Stimulated activated CD4-positive, alpha-beta T cell treated with anti-CD3 and anti-CD28 coated beads, Interleukin-12 subunit alpha, Interleukin-12 subunit beta, amount 100 ng/mL, for 4 hours (primary cell): Measurements from ENCODE around the gene PTPRB.
"Not testable (repeated sequence)": the region's sequence is repeated elsewhere in the genome, so short reads cannot be mapped to it uniquely, and the experiment has no call there.

Experiments used
- DNase-seq: peaks from one replicate; pipeline ENCODE4 v3.0.0-alpha.2; 2020

The PTPRB gene

DNA sequence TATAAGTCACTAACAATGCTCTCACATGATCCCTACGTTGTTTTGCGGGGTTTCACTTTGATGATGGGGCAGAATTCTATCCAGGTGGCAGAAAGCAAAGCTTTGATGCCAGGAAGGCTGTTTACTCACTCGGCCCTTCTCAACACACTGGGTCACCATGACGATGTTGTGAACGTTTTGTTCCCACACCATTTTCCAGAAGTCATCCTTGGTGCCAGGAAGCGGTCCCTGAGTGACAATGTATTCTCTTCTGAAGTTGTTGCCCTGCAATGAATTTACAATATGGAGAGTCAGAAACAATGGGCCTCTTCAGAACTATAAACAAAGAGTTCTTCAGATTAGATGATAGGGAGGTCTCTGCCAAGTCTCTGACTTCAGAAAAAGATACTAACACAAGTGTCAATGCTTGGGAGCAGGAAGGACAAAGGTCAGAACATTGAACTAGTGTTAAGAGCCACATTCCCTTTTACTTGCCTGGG lies 101.3 kb downstream of the PTPRB start:
- no peak for DNase-seq

DNA sequence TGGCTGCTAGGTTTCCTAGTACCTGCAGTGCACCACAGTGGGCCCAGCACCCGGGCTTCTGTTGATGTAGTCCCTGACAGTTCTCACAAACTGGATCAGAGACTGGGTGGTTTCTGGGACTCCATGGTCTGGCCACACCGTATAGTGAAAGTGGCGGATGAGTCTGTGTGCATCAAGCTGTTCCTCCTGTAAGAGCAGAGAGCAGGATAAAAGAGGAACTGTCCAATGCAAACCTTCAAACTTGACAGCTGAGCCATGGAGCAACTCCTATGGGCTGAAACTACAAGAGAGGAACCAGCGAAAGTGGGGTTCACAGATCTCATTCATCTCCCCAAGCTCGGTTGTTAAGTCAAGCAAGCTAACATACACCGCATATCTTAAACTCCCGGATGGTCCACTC lies 102.8 kb downstream of the PTPRB start:
- DNase-seq: no peak

DNA sequence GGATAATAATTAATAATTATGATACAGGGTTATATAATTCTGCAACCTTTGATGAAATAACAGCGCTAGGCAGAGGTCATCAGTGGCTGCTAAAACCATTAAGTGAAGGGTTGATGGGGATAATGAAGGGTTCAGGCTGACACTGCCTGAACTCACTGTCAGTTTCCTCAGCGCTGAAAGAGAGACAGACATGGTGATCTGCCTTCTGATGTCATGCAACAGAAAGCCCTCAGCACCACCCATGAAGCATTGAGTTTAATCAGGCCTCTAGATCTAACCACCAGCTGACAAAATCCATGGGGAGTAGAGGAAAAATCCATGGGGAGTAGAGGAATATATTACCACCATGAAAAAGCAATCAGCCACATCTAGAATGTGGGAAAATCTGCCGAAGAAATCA lies 107.6 kb downstream of the PTPRB start:
- DNase-seq: no peak

DNA sequence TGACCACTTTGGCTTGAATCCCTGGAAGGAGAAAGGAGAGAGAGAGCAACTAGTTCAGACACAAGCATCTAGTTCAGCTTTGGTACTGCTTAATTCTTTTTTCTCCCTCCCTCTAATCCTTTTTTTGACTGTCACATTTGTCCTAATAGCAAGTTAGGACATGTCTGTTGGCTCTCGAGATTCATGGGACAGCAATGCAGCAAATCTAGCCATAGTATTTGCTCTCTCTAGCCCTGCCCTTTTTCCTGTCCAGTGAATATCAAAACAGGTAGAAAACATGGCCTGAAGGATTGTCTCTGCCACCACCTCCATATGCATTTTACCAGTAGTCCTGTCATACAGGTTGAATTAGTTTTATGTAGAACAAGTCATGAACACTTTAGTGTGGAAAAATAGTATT lies 116.4 kb downstream of the PTPRB start:
- DNase-seq: no peak

DNA sequence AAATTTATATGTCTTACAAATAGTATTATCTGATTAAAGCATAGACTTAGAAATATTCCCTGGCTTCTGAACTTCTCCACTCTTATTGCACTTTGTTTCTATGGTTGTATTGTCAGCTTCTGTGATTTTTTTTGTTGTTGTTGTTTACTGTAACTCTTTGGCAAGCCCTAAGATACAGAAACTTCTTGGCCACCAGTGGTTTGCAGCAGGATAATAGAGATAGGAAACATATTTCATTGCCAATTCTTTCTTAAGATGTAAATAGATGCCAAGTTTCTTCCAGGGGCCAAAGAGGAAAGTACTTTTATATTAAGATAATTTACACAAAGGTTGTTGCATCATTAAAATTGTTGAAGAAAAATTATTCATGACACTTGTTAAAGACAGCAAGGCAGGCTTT lies 123.8 kb downstream of the PTPRB start:
- no peak for DNase-seq

DNA sequence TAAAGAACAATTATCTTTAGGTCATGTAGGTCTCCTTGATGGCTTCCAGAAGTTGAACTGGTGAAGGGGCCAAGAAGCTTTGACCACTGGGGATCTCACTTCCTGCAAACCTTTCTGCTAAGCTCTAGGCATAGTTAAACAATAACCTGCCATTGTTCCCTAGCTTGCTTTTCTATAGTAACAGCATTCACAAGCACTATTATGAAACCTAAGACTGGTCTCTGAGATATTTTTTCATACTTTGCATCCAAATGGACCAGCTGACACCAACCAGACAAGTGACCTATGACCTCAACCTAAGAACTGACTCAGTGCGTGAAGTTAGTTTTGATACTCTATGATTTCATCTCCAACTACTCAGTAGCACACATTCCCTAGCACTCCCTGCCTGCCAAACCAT lies 129.1 kb downstream of the PTPRB start:
- no peak for DNase-seq

DNA sequence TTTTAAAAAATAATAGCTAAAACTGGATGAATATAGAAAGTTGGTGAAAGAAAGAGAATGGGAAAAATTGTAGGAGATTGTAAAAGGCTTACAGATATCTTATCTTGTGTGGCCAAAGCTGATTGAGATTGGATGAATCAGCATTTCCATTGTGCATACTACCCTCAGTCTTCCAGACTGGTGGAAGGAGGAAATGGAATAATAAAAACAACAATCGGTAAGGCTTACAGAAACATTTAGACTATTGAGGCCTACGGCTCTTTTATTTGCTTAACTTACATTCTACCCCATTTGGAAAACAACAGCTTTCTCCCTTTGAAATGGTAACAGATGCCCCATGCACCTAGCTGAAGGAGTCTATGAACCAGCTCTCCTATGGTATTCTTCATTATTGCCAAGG lies 129.8 kb downstream of the PTPRB start:
- no peak for DNase-seq

DNA sequence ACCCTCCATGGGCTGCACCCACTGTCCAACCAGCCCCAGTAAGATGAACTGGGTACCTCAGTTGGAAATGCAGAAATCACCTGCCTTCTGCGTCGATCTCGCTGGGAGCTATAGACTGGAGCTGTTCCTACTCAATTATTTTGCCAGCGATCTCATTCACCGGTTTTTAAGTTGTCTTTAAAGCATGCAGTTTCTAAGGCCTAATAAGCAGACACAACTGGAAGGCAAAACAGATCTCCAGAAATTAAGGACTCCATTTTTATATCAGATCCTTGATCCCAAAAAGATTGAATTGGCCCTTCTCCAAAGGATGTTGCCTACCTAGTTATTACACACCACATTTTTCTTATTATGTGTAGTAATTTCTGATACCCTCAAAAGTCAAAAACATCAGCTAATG lies 139.7 kb downstream of the PTPRB start:
- DNase-seq: no peak

DNA sequence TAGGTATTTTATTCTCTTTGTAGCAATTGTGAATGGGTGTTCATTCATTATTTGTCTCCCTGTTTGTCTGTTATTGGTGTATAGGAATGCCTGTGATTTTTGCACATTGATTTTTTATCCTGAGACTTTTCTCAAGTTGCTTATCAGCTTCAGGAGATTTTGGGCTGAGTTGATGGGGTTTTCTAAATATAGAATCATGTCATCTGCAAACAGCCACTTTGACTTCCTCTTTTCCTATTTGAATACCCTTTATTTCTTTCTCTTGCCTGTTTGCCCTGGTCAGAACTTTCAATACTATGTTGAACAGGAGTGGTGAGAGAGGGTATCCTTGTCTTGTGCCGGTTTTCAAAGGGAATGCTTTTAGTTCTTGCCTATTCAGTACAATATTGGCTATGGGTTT lies 144.3 kb downstream of the PTPRB start:
- DNase-seq: not testable (repeated sequence)

DNA sequence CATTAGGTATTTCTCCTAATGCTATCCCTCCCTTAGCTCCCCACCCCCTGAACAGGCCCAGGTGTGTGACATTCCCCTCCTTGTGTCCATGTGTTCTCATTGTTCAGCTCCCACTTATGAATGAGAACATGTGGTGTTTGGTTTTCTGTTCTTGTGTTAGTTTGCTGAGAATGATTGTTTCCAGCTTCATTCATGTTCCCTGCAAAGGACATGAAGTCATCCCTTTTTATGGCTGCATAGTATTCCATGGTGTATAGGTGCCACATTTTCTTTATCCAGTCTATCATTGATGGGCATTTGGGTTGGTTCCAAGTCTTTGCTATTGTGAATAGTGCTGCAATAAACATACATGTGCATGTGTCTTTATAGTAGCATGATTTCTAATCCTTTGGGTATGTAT lies 146.3 kb downstream of the PTPRB start:
- not testable (repeated sequence) for DNase-seq

DNA sequence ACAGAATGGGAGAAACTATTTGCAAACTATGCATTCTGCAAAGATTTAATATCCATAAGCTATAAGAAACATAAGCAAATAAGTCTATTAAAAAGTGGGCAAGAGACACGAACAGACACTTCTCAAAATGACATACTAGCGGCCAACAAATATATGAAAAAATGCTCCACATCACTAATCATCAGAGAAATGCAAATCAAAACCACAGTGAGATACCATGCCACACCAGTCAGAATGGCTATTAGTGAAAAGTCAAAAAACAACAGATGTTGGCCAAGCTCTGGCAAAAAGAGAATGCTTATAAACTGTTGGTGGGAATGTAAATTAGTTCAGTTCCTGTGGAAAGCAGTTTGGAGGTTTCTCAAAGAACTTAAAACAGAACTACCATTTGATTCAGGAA lies 149.8 kb downstream of the PTPRB start:
- DNase-seq: no peak

DNA sequence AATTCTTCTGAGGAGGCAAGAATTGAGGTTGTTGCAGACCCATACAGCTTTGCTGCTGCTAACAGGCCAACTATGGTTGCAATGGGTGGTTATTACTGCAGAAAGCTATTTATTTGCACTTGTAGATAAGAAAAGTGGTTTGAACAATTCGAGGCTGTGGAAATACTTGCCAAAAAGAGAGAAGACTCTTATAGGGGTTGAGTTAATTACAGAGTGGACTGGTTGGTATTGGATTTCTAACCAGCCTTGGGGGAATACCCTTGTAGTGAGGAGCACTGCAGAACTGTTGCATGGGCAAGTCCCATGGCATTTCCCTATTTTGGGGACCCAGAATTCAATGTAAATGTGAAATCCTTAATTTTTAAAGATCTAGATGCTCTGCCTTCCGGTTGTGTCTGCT lies 150.6 kb downstream of the PTPRB start:
- DNase-seq: no peak

DNA sequence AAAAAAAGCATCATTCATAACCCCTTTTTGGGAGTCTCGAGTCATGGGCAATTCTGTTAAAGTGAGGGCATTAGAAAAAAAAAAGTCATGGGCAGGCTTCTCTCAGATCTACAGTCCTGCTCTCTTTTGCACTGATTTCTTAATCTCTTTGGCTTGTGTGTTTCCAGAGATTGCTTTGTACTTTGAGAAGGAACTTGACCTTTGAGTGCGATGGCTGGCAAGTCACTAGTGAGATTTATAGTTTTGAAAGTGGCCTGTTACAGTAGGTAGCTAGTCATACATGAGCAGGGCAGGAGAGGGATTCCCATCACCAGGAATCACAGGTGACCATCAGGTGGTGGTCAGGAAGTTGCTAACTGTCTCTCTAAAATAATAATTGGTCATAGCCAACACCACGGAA lies 151.5 kb downstream of the PTPRB start:
- no peak for DNase-seq

DNA sequence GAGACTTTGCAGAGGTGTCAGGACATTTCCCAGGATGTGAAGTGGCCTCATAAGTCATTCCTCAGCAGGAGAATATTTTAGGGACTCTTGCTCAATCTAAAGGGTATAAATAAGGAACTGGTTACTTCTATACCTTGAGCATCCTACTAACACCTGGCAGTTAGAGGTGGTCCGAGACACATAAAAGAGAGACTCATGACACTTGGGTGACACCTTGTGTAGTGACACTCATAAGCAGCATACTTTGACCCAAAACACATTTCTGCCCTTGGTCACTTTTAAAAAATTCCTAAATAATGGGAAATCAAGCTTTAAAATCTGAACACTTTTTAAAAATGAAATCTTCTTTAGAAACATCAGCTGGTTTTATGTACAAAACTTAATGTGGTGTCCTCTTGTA lies 152.8 kb downstream of the PTPRB start:
- no peak for DNase-seq

DNA sequence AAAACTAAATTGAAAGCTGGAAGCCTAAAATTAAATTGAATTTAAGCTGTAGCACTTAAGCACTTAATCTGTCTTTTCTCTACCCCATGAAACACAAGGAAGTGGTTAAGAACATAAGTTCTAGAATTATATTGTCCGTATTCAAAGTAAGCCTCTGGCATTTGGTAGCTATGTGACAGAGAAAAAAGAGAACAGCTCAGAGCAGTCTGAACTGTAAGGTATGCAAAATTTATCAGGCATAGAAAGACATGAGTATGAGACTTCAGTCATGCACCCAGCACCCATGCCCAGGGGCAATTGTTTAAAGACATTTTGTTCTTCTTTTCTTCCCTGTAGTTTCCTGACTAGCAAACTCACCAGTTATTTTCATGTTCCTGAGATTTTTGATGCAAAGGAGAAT lies 154.5 kb downstream of the PTPRB start:
- no peak for DNase-seq

DNA sequence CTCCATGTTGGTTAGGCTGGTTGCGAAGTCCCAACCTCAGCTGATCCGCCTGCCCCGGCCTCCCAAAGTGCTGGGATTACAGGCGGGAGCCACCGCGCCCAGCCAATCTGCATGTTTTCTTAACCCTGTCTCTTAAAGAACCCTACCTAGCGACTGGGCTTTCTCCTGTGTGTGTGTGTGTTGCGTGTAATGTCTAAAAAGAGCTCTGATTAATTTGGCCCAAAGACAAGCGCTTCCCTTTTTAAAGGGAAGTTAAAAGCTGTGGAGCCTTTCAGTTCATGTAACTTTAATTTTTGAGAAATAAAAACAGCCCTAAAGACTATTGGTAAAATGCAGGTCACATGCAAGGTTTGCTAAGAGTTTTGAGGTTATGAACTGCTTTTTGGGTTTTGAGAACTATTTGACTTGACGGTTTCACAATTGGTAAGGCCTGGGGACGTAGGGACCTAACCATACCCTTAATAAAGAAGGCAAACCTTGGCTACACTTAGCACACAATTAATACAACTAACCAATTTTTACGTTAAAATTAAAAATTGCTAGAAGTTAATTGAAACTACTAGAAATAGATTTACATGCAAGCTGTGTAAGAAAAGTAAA lies 167.9 kb downstream of the PTPRB start:
- DNase-seq: no peak

DNA sequence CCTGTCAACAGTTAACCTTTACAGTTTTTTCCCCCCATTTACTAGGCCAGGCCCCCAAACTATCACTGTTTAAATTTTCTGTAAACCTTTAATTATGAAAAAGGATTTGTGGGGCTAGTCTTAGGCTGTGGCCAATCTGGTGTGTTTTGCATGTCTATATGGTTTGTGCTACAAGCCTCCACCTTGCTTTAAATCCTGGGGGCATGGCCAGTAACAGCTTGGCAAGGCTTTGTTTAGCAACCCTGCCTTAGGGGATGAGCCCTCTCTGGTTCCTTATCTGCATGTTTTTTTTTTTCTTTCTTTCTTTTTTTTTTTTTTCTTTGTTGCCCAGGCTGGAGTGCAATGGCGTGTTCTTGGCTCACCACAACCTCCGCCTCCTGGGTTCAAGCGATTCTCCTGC lies 168.5 kb downstream of the PTPRB start:
- DNase-seq: no peak

DNA sequence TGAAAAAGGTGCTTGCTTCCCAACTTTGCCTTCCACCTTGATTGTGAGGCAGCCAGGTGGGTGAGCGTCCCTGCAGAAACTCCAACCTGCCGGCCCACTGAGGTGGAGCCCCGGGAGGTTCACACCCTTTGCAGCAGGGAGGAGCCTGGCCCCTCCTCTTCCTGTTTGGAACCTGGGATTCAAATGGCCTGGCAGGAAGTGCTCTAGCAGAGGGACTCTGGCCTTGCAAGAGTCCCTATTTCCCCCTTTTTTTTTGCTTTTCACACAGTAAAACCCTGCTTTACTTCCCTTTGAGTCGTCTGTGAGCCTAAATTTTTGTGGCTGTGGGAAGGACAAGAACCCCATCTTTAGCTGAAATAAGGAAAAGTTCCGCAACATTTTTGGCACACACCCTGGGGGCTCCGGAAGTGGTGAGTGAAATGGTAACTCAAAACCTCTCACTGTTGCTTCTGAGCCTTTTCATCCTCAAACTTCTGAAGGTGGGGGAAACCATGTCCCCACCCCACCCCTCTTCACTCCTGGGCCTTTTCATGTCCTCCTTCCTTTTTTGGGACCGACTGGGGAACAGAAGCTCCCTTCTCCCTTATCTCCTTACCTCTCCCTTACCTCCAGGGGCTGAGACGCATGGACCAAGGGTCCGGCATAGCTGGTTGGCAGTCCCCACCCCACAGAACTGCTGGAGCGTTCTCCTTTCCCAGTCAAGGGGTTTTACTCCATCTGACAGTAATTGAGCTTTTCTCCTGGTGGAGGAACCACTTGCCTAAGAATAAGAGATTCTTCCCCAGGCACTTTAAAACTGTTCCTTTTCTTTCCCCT lies 169.1 kb downstream of the PTPRB start:
- no peak for DNase-seq

DNA sequence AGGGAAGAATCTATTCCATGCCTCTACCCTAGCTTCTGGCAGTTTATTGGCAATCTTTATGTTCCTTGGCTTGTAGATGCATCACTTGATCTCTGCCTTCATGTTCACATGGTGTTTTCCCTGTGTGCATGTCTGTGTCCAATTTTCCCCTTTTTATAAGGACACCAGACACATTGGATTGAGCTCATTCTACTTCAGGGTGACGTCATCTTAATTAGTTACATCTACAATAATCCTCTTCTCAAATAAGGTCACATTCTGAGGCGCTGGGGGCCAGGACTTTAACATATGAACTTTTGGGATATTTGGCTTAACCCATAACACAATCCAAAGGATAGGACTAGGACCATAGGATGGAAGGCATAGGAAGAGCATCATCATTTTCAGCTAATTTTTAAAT lies 169.8 kb downstream of the PTPRB start:
- no peak for DNase-seq

DNA sequence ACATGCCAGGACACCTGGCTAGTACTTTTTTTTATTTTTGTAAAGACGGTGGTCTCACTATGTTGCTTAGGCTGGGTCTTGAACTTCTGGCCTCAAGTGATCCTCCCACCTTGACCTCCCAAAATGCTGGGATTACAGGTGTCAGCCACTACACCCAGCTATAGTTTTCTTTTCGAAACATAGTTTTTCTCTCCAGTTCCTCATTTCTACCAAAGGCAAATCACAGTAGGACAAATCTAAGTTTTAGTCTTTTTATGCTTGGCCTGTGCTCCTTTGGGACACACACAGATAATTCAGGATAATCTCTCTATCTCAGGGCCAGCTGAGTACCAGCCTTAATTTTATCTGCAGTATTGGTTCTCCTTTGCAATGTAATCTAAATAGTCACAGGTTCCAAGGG lies 170.5 kb downstream of the PTPRB start:
- DNase-seq: no peak
